G401.6 (cell line): ENCODE results near the gene PDE6G.

ENCODE experiments used
- FAIRE-seq: peaks from 2 replicates; lab custom pipeline; 2012; peaks lifted over from hg19 to GRCh38; lab: Jason Lieb, UNC

PDE6G gene

DNA sequence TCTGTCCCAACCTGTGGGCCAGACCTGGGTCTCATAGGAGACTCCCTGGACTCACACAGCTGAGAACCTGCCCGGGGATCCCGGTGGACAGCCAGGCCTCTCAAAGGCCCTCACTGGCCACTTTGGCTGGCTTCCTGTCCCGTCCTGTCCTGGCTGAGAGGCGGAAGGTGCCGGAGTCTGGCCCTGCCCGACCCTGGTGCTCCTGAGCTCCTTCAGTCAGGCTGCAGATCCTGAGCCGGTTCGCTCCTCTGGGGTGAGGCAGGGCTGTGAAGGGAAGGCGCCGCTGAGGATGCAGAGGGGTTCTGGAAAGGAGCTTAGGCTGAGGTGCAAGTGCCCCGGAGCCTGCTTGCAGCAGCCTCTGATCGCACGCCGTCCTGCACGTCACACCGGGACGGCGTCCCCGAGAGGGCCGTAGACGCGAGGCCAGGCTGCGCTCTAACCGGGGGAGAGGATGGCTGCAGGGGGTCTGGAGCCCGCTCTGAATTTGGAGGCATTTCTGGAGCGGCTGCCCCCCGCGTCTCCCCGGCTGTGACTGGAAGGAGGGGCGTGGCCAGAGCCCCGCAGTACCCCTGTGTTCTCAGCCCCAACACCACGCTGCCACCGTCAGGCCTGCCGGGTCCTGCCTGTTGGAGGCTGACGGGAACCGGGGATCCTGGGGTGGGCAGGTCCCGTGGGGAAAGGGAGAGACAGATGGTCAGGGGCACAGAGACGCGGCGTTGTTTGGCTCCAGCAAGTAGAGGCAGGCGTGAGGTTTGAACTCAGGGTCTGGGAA, 31.6 kb upstream of the PDE6G start:
- FAIRE-seq, result no peak

DNA sequence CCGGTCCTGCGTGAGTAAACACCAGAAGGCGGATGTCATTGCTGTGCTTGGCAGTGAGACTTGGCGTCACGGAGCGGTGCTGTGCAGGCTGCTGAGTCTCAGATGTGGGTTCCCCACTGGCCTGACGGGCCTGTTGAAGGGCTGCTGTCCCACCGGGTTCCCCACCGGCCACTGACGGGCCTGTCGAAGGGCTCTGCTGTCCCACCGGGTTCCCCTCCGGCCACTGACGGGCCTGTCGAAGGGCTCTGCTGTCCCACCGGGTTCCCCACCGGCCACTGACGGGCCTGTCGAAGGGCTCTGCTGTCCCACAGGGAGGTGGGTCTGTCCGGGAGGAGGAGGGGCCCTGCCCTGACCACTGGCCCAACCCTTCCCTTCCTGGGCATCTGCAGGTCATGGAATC, 30.3 kb upstream of the PDE6G start:
- no peak for FAIRE-seq

DNA sequence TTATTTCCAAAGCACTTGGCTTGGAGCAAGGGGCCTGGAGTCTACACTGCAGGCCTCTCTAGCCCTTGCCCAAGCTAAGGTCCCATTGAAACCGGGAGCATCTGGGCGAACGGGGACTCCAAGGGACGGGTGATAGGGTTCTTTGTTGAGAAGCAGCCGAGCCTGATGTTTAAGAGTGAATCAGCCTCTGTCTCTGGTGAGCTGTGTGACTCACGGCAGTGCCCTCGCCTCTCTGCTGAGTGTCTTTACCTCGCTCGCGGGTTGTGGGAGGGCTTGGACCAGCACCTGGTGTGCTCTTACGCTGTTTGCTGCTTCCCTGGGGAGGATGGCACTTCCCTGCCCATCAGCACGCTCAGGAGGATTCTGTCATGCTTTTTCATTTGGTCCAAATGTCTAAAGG, 28.8 kb upstream of the PDE6G start:
- no peak for FAIRE-seq

DNA sequence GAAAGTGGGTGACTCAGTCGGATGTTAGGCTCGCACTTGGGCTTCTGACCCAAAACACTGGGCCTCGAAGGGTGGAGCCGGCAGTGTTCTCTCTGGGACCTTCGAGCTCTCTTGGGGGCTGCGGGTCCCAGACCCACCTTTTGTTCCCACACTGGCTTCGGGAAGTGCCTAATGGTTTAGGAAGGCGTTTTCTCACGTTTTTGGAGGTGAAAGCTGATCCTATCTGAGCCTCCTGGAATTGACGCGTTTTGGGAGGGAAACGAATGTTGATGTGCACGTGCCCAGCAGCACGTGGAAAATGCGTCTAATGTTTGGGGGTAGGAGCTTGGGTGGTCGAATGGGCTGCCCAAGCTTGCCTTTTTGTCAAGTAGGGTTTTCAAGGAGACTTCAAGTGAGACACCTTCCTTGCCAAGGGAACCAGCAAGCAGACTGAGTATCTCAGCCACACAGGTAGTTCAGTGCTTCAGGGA, 28.1 kb upstream of the PDE6G start:
- no peak for FAIRE-seq

GRCh38 chr17:81683584-81684441, 27.5 kb upstream of the PDE6G start, which contains the start of the genes ARL16 and HGS:
Gene ARL16, minus strand, starts transcription at chr17:81683797. Its CDS starts 44 bp downstream, at chr17:81683753.
Gene HGS, plus strand, starts transcription at chr17:81684011. Its CDS starts 56 bp downstream, at chr17:81684067.
- FAIRE-seq, result peak; percentile 98

DNA sequence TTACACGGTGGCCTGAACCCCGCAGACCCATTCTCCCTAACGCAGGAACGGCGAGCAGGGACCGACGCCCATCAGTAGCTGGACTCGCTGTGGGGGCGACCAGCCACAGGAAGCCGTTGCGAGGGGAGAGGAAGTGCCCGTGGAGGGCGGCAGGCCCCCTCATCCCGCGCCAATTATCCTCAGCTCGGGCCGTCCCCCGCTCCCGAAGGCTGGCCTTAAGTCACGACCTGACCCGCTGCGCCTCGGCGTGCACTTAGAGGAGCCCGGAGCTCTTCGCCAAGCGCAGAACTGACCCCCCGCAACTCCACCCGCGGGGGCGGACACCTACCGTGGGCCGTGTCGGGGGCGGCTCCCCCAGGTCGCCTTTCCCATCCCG, 26.9 kb upstream of the PDE6G start:
- no peak for FAIRE-seq

DNA sequence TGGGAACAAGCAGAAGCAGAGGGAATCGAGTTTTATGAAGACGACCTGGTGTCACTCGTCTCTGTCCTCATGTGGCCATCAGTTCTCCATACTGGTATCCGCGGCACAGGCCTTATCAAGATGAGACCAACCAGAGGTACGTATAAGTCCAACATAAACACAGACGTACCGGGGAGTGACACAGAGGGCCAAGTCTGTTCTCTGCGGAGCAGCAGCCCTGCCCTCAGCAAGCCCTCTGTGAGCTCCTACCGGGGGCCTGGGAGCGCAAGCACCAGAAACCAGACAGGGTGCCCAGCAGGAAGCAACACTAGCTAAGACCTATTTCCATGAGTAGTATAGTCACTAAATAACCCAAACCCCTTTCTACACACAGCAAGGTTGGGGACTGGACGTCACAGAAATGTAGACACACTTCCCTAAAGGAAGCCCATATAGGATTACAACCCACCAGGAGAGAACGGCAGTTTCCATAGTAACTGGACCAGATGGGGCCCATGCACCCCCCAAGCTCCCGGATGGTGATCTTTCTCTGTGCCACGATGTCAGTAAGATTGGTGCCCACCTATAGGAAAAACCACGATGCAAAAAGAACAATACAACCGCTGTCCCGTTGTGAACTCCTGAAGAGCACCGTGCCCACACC, 26.3 kb upstream of the PDE6G start:
- no peak for FAIRE-seq

DNA sequence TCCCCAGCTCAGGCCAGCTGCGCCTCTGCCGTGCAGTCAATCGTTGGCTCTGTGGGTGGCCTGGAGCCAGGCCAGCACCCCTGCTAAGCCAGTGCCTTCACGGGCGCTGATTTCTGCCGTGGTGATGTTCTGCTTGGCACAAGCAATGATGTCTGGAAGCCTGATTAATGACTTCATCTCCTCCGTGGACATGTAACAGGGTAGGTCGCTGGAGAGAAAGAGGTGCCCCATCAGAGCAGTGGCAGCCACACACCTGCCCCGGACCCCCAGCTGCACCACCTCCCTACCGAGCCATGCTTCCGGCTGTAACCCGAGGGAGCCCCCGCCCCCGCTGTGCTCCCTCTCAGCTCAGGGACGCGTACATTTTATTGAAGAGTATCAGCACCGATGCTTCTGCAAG, 25.3 kb upstream of the PDE6G start:
- no peak for FAIRE-seq

- FAIRE-seq, result no peak
These were observed 23.8 kb upstream of the PDE6G start for GRCh38 chr17:81680150-81680549.

GRCh38 chr17:81676906-81677305, 20.6 kb upstream of the PDE6G start:
- no peak for FAIRE-seq

- peak; percentile 94 for FAIRE-seq
These were observed 19.3 kb upstream of the PDE6G start for GRCh38 chr17:81675515-81676221.

GRCh38 chr17:81673561-81674258, 17.4 kb upstream of the PDE6G start:
- no peak for FAIRE-seq

DNA sequence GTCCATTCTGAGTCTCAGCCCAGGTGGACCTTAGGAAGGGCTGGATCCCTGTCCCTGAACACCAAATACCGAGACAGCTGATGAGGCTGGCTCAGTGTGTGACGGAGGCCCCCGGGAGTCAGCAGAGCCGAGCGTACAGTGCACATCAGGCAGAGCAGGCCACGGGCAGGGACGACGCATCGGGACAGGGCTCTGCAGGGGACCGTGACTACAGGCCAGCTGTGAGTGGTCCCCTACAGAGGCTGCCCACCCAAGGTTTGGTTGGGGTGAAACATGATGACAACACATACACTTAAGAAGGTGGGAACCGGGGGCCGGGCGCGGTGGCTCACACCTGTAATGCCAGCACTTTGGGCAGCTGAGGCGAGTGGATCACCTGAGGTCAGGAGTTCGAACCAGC, 16.6 kb upstream of the PDE6G start:
- FAIRE-seq, result no peak

DNA sequence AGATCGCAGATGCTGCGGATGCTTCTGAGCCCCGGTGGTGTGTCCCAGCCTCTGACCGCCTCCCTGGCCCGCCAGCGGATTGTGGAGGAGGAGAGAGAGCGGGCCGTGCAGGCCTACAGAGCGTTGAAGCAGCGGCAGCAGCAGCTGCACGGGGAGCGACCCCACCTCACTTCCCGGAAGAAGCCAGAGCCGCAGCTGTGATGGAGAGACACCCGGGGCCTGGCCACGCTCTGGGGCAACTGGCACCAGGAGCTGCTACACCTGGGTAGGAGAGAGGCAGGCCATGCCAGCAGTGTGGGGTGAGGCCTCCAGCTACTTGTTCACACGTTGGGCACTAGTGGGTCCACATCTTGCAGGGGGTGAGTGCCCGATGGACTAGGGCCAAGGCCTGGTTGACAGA, 16.2 kb upstream of the PDE6G start:
- no peak for FAIRE-seq

DNA sequence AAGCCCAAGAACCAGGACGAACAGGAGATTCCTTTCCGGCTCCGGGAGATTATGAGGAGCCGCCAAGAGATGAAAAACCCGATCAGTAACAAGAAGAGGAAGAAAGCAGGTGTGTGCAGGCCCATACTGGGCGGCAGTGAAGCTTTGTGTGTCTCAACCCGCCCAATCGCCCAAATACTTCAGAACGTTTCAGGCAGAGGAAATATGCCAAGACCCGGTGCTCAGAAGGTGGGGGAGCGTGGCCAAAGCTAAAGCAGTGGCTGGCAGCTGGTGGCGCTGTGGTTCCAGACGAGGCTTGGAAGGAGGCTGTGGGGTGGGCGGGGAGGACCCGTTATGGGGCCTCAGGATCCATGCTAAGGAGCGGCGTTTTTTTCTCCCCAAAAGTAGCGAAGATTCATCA, 11.4 kb upstream of the PDE6G start:
- FAIRE-seq, result no peak

DNA sequence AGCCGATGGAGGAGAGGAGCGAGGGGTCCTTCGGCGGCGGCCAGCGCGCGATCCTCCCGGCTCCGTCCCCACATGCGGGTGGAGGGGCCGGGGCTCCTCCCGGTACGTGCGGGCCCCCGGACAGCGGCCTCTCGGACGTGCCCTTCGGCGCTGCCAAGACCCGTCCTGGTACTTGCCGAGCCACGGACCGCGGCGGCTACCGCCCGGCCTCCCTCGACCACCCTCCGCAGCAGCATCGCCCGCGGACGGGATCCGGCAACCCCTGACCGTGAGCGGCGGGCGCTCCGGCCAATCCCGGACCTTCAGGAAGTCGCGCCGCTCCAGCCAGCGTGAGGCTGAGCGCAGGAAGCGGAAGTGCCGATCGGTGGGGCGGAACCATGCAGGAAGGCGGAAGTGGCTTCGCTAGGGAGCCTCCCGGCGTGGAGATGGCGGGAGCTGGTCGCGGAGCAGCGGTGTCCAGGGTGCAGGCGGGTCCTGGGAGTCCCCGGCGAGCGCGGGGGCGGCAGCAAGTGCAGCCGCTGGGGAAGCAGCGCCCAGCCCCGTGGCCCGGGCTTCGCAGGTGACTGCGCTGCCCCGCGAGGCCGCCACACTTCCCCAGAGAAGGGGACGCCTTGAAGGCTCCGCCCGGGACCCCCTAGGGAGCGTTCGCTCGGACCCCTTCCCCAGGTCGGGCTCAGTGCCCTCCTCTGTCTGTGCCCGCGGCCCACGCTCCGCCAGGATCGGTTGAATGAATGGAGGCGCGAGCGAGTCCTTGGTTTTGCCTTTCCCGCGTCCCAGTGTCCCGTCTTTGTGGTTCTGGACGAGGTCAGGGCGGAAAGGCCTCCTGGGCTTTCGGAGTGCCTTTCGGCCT, 10.2 kb upstream of the PDE6G start, which contains the start of the genes CCDC137 and OXLD1:
CCDC137 (plus strand) TSS at position 396 of the 850 bp plus-strand sequence; CDS start at position 426, 30 bp downstream.
OXLD1 (minus strand) TSS at position 264 of the 850 bp plus-strand sequence; CDS start at position 236, 28 bp downstream.
- peak; percentile 53 for FAIRE-seq

- FAIRE-seq, result no peak
These were observed 9.7 kb upstream of the PDE6G start for GRCh38 chr17:81666092-81666341.

- no peak for FAIRE-seq
These were observed 9.1 kb upstream of the PDE6G start for GRCh38 chr17:81665205-81666091.

GRCh38 chr17:81664051-81664470, 7.7 kb upstream of the PDE6G start:
- no peak for FAIRE-seq
